MM.1S (cell line): Measurements from ENCODE around the gene FHIT.

Experiments
- CTCF ChIP-seq: fragments of 300-600 bp; sonication (generic); IDR thresholded peaks from 2 replicates; pipeline ENCODE4 v1.5.1; 2016; ENCODE audit warnings: antibody characterized with exemption, low read length, mixed read lengths
- EZH2 ChIP-seq: fragments of 300-600 bp; sonication (generic); optimal IDR thresholded peaks from 2 replicates; pipeline ENCODE3; 2017; ENCODE audit warnings: low read depth, mild to moderate bottlenecking, antibody characterized with exemption, low read length, mixed read lengths
- EZH2phosphoT487 ChIP-seq: fragments of 300-600 bp; sonication (generic); IDR thresholded peaks from 2 replicates; pipeline ENCODE4 v1.6.1; 2018; ENCODE audit warnings: antibody characterized with exemption, low read length

- no peak for TF ChIP-seq CTCF
- no peak for TF ChIP-seq EZH2
- TF ChIP-seq EZH2phosphoT487: no peak
These were observed 1464.9 kb downstream of the FHIT start for GRCh38 chr3:59786374-59786773.
